Panc1 (cell line): ENCODE results near the gene VEZT. TPM values are rescaled to one million over a fixed set of nuclear protein-coding genes. Genes with fewer than 3 reads are reported as not detected.

Experiments used
- ATAC-seq: fragments of 200-7000 bp; cut with Tn5 transposase; 2 replicates; pipeline ENCODE4 v1.9.1; 2020; ENCODE audit warnings: mild to moderate bottlenecking, moderate library complexity
- BruUV-seq: library from RNA; stranded (reverse); fragments of 400-500 nt; replicated peaks from 2 replicates; lab custom pipeline; 2021; lab: Mats Ljungman, UMichigan
- CTCF ChIA-PET: fragments of 300-600 bp; sonication (Branson Sonifier 250); formaldehyde crosslinking; loops from one replicate; lab custom pipeline; 2022; ENCODE audit warnings: antibody characterized with exemption; lab: Charles Lee
- POLR2A ChIA-PET: fragments of 300-600 bp; sonication (Branson Sonifier 250); formaldehyde crosslinking; loops from one replicate; lab custom pipeline; 2022; ENCODE audit warnings: antibody characterized with exemption; lab: Charles Lee
- DNase-seq: peaks from one replicate; pipeline ENCODE4 v3.0.0-alpha.2; 2010; ENCODE audit warnings: low read depth, low spot score
- H3K27ac ChIP-seq: 2 replicates; pipeline ENCODE4 v1.5.1; 2011; ENCODE audit warnings: mild to moderate bottlenecking, low read length, inconsistent platforms
- H3K27me3 ChIP-seq: fragments of 200-500 bp; sonication (Bioruptor generic); 2 replicates; pipeline ENCODE4 v1.6.0; 2014; ENCODE audit warnings: low read length, inconsistent platforms; ENCODE audit not compliant: control insufficient read depth, insufficient read depth
- H3K36me3 ChIP-seq: fragments of 200-500 bp; sonication (Bioruptor generic); 2 replicates; pipeline ENCODE4 v1.5.1; 2014; ENCODE audit warnings: inconsistent platforms, mild to moderate bottlenecking, low read length, moderate library complexity; ENCODE audit not compliant: control insufficient read depth, insufficient read depth
- H3K4me1 ChIP-seq: 2 replicates; pipeline ENCODE4 v1.5.1; 2011; ENCODE audit warnings: inconsistent platforms, mild to moderate bottlenecking, low read length, moderate library complexity; ENCODE audit not compliant: control insufficient read depth, insufficient read depth
- H3K4me3 ChIP-seq, 2 experiments: 2 replicates each; pipeline ENCODE4 v1.5.1; 2011 to 2012; ENCODE audit warnings: low read depth in 2 of 2, low read length in 2 of 2, mild to moderate bottlenecking in 2 of 2, inconsistent platforms in 1 of 2, moderate library complexity in 1 of 2
- H3K9me3 ChIP-seq: fragments of 200-500 bp; sonication (Bioruptor generic); 2 replicates; pipeline ENCODE4 v1.5.1; 2014; ENCODE audit warnings: low read depth, mild to moderate bottlenecking, inconsistent platforms, low read length, moderate library complexity; ENCODE audit not compliant: control insufficient read depth, insufficient read depth
- POLR2AphosphoS5 ChIP-seq: IDR thresholded peaks from 2 replicates; pipeline ENCODE4 v1.6.1; 2012; ENCODE audit warnings: mild to moderate bottlenecking, low read depth, low read length, moderate library complexity
- REST ChIP-seq, 2 experiments: IDR thresholded peaks; 2 replicates each; pipeline ENCODE4 v1.6.1; 2011 to 2012; ENCODE audit warnings: low read depth in 2 of 2, control low read depth in 1 of 2, low read length in 1 of 2, mild to moderate bottlenecking in 1 of 2, moderate library complexity in 1 of 2; ENCODE audit not compliant: insufficient read depth in 1 of 2
- SIN3A ChIP-seq: IDR thresholded peaks from 2 replicates; pipeline ENCODE4 v1.6.1; 2012; ENCODE audit warnings: low read depth, mild to moderate bottlenecking, low read length, moderate library complexity, borderline replicate concordance; ENCODE audit not compliant: insufficient read depth
- TCF7L2 ChIP-seq: IDR thresholded peaks from 2 replicates; pipeline ENCODE4 v1.6.1; 2011; ENCODE audit warnings: mild to moderate bottlenecking, low read depth, low read length, inconsistent platforms
- in situ Hi-C: cut with HindIII; loops from 2 replicates; pipeline ENCODE4 v1.10.0; 2016; ENCODE audit warnings: low sequenced_read_pairs, low pct_unique_long_range_greater_than_20kb
- intact Hi-C: fragments of 100-400 bp; cut with micrococcal nuclease; formaldehyde crosslinking; loops from one replicate; pipeline ENCODE4 v1.10.0; 2022; ENCODE audit not compliant: unreplicated experiment
- total RNA-seq: library from RNA; stranded (reverse); gene quantifications from one replicate; pipeline ENCODE4 v1.2.1, GENCODE V29; 2021; ENCODE audit not compliant: unreplicated experiment
- TF ChIP-seq, protein P1 (sequence below): fragments of 450-650 bp; IDR thresholded peaks from 2 replicates; pipeline ENCODE4 v1.5.1; 2017; ENCODE audit warnings: mild to moderate bottlenecking

The VEZT gene
- total RNA-seq, 1 experiment from 2014 or later = 70.6 TPM

DNA sequence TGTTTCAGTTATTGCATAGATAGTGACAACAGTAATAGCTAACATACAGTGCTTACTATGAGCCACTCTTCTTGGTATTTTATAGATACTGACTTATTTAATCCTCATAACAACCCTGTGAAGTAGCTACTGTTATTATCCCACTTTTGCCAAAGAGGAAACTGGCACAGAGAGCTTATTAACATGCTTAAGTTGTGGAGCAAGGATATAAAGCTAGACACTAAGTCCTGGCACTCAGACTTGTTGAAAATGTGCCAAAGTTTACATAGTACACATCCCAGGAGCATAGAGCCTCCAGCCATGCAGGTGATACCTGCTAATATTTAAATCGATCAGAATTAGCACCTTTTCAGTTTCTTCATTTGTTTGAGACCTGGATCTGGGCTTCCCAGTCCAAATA lies 41.8 kb downstream of the VEZT start:
- ChIA-PET POLR2A (no interaction called here), CTCF (no interaction called here)
- in situ Hi-C loops (no loop called here), intact Hi-C loops (no loop called here)
- Histone ChIP-seq H3K9me3 (no peaks in the 10 kb centered on the region), H3K36me3 (peaks cover 28% of the 10 kb centered on the region), H3K27ac (no peak overlapping the region), H3K4me3 (no peak overlapping the region), H3K27me3 (no peaks in the 10 kb centered on the region), H3K4me1 (no peaks in the 10 kb centered on the region)
- no TSS peak for BruUV-seq
- DNase-seq = no peak
- TF ChIP-seq REST (IDR thresholded peaks at IDR 0.05; ENCODE audit: insufficient read depth in 1 of 2, low read depth in 2 of 2, low read length in 1 of 2) (no peak), SIN3A (no peak), POLR2AphosphoS5 (no peak), TCF7L2 (no peak)
- TF ChIP-seq, protein P1, sequence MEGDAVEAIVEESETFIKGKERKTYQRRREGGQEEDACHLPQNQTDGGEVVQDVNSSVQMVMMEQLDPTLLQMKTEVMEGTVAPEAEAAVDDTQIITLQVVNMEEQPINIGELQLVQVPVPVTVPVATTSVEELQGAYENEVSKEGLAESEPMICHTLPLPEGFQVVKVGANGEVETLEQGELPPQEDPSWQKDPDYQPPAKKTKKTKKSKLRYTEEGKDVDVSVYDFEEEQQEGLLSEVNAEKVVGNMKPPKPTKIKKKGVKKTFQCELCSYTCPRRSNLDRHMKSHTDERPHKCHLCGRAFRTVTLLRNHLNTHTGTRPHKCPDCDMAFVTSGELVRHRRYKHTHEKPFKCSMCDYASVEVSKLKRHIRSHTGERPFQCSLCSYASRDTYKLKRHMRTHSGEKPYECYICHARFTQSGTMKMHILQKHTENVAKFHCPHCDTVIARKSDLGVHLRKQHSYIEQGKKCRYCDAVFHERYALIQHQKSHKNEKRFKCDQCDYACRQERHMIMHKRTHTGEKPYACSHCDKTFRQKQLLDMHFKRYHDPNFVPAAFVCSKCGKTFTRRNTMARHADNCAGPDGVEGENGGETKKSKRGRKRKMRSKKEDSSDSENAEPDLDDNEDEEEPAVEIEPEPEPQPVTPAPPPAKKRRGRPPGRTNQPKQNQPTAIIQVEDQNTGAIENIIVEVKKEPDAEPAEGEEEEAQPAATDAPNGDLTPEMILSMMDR = no peak
- ATAC-seq = no peak

DNA sequence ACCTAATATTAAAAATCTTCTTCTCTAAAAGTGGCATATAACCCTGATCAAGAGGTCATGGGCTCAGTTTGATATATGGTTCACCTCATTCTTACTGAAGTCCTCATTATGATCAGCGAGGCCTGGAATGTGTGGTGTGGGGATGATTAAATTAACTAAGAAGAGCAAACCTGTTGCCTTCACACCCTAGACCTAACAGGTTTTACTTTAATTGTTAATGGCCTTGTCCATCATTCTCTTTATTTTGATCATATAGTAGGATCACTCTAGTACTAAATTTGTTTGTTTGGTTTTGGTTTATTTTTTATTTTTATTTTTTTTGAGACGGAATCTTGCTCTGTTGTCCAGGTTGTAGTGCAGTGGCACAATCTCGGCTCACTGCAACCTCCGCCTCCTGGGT lies 43.5 kb downstream of the VEZT start:
- DNase-seq = no peak
- ChIA-PET CTCF (no interaction called here), POLR2A (no interaction called here)
- Histone ChIP-seq H3K4me1 (no peaks in the 10 kb centered on the region), H3K9me3 (no peaks in the 10 kb centered on the region), H3K27ac (no peak overlapping the region), H3K4me3 (no peak overlapping the region), H3K27me3 (no peaks in the 10 kb centered on the region), H3K36me3 (peaks cover 28% of the 10 kb centered on the region)
- no peak for ATAC-seq
- in situ Hi-C loops (no loop called here), intact Hi-C loops (no loop called here)
- TF ChIP-seq REST (IDR thresholded peaks at IDR 0.05; ENCODE audit: insufficient read depth in 1 of 2, low read depth in 2 of 2, low read length in 1 of 2) (no peak), TCF7L2 (no peak), SIN3A (no peak), POLR2AphosphoS5 (no peak)
- TF ChIP-seq, protein P1 = no peak
- BruUV-seq = no TSS peak
